ENCODE data around the gene PLXNA1.

Gene PLXNA1

GRCh38 chr3:126984391-126985131 lies 1.6 kb downstream of the PLXNA1 start:
- Histone ChIP-seq H4K20me1 (ENCODE audit: insufficient read depth, low read length) (peaks cover 59% of the 10 kb centered on the region), H3K9me3 (ENCODE audit: insufficient read depth, low read length, severe bottlenecking) (no peaks in the 10 kb centered on the region), H3K27me3 (ENCODE audit: insufficient read depth, low read length, poor library complexity) (peaks cover 7% of the 10 kb centered on the region), H3K27ac (ENCODE audit: low read length) (no peak overlapping the region; the same call in 1 of the 2 replicates), H2AFZ (ENCODE audit: low read depth, low read length) (no peak overlapping the region), H3K79me2 (ENCODE audit: insufficient read depth, low read length) (peaks cover 56% of the 10 kb centered on the region), H3K4me3 (ENCODE audit: low read depth in 1 of 2, low read length in 2 of 2) (peak overlapping the region; percentile 41 to 76; a peak in 3 of 4 replicates), H3K4me2 (ENCODE audit: insufficient read depth, low read length) (peak overlapping the region; percentile 96), H3K36me3 (ENCODE audit: insufficient read depth, low read length) (peaks cover 17% of the 10 kb centered on the region), H3K4me1 (ENCODE audit: insufficient read depth, low read length) (peaks cover 29% of the 10 kb centered on the region), H3K9ac (ENCODE audit: low read depth, low read length) (peak overlapping the region; percentile 75)
- ATAC-seq (ENCODE audit: insufficient read depth, low read depth) (no peak), DNase-seq (no peak)
- no peak for TF ChIP-seq EZH2 (IDR thresholded peaks at IDR 0.05; ENCODE audit: borderline replicate concordance, low read depth, low read length, severe bottlenecking)
- TF ChIP-seq CTCF (IDR thresholded peaks at IDR 0.05; ENCODE audit: borderline replicate concordance, extremely low read depth, low read length, poor library complexity, severe bottlenecking) = no peak

- Histone ChIP-seq H3K36me3 (ENCODE audit: insufficient read depth, low read length) (peaks cover 25% of the 10 kb centered on the region), H3K4me1 (ENCODE audit: insufficient read depth, low read length) (peaks cover 29% of the 10 kb centered on the region), H3K4me3 (ENCODE audit: low read depth in 1 of 2, low read length in 2 of 2) (peak overlapping the region in 1 of 2 experiments; percentile 76; a peak in 2 of 4 replicates), H3K4me2 (ENCODE audit: insufficient read depth, low read length) (peak overlapping the region; percentile 96), H3K27me3 (ENCODE audit: insufficient read depth, low read length, poor library complexity) (peaks cover 6% of the 10 kb centered on the region), H4K20me1 (ENCODE audit: insufficient read depth, low read length) (peaks cover 67% of the 10 kb centered on the region), H3K79me2 (ENCODE audit: insufficient read depth, low read length) (peaks cover 56% of the 10 kb centered on the region), H3K9me3 (ENCODE audit: insufficient read depth, low read length, severe bottlenecking) (no peaks in the 10 kb centered on the region), H2AFZ (ENCODE audit: low read depth, low read length) (no peak overlapping the region), H3K27ac (ENCODE audit: low read length) (no peak overlapping the region), H3K9ac (ENCODE audit: low read depth, low read length) (peak overlapping the region; percentile 75; the same call in 1 of the 2 replicates)
- DNase-seq = no peak
- no peak for TF ChIP-seq EZH2 (IDR thresholded peaks at IDR 0.05; ENCODE audit: borderline replicate concordance, low read depth, low read length, severe bottlenecking)
- no peak for TF ChIP-seq CTCF (IDR thresholded peaks at IDR 0.05; ENCODE audit: borderline replicate concordance, extremely low read depth, low read length, poor library complexity, severe bottlenecking)
- ATAC-seq (ENCODE audit: insufficient read depth, low read depth) = no peak
Measured at GRCh38 chr3:126985132-126985985, 2.4 kb downstream of the PLXNA1 start.

GRCh38 chr3:126986001-126986400 lies 3.1 kb downstream of the PLXNA1 start:
- ATAC-seq (ENCODE audit: insufficient read depth, low read depth) = no peak
- no peaks in the 10 kb centered on the region for H3K9me3 ChIP-seq (ENCODE audit: insufficient read depth, low read length, severe bottlenecking)
- no peak for DNase-seq
- TF ChIP-seq EZH2 (IDR thresholded peaks at IDR 0.05; ENCODE audit: borderline replicate concordance, low read depth, low read length, severe bottlenecking) (no peak), CTCF (IDR thresholded peaks at IDR 0.05; ENCODE audit: borderline replicate concordance, extremely low read depth, low read length, poor library complexity, severe bottlenecking) (no peak)
- H3K4me2 ChIP-seq (ENCODE audit: insufficient read depth, low read length) = no peak overlapping the region
- no peak overlapping the region for H2AFZ ChIP-seq (ENCODE audit: low read depth, low read length)
- H3K9ac ChIP-seq (ENCODE audit: low read depth, low read length) = no peak overlapping the region
- H3K27me3 ChIP-seq (ENCODE audit: insufficient read depth, low read length, poor library complexity) = peaks cover 4% of the 10 kb centered on the region
- H4K20me1 ChIP-seq (ENCODE audit: insufficient read depth, low read length) = peaks cover 74% of the 10 kb centered on the region
- no peak overlapping the region for H3K4me3 ChIP-seq (ENCODE audit: low read depth in 1 of 2, low read length in 2 of 2)
- peaks cover 61% of the 10 kb centered on the region for H3K79me2 ChIP-seq (ENCODE audit: insufficient read depth, low read length)
- peaks cover 29% of the 10 kb centered on the region for H3K4me1 ChIP-seq (ENCODE audit: insufficient read depth, low read length)
- H3K27ac ChIP-seq (ENCODE audit: low read length) = no peak overlapping the region
- peaks cover 31% of the 10 kb centered on the region for H3K36me3 ChIP-seq (ENCODE audit: insufficient read depth, low read length)

Data from DND-41 (cell line).